PC-9 (cell line): ENCODE results near the gene PTPRD. TPM values are rescaled to one million over a fixed set of nuclear protein-coding genes. Genes with fewer than 3 reads are reported as not detected.

ENCODE experiments used
- BruUV-seq: library from RNA; stranded (reverse); fragments of 400-500 nt; replicated peaks from 2 replicates; lab custom pipeline; 2021; lab: Mats Ljungman, UMichigan
- CTCF ChIA-PET: fragments of 300-600 bp; sonication (Branson Sonifier 250); formaldehyde crosslinking; loops from one replicate; lab custom pipeline; 2022; ENCODE audit warnings: antibody characterized with exemption; lab: Charles Lee
- POLR2A ChIA-PET: fragments of 300-600 bp; sonication (Branson Sonifier 250); formaldehyde crosslinking; loops from one replicate; lab custom pipeline; 2022; ENCODE audit warnings: antibody characterized with exemption; ENCODE audit not compliant: unreplicated experiment; lab: Charles Lee
- DNase-seq, 2 experiments: peaks; one replicate each; pipeline versions ENCODE4 v3.0.0 to v3.0.0-alpha.2; 2015 to 2022; ENCODE audit warnings: mixed read lengths in 1 of 2
- H2AFZ ChIP-seq: fragments of 200-600 bp; sonication (generic); 2 replicates; pipeline ENCODE4 v1.8.1; 2017; ENCODE audit warnings: antibody characterized with exemption
- H3F3A ChIP-seq: fragments of 200-600 bp; sonication (generic); 2 replicates; pipeline ENCODE4 v1.8.1; 2017; ENCODE audit warnings: antibody characterized with exemption, mild to moderate bottlenecking, low read depth; ENCODE audit not compliant: insufficient read depth
- H3K27ac ChIP-seq: fragments of 200-600 bp; sonication (generic); 2 replicates; pipeline ENCODE4 v1.6.1; 2016; ENCODE audit warnings: mixed run types
- H3K27me3 ChIP-seq: fragments of 200-600 bp; sonication (generic); 2 replicates; pipeline ENCODE4 v1.6.1; 2016; ENCODE audit warnings: low read depth, mixed run types; ENCODE audit not compliant: insufficient read depth
- H3K36me3 ChIP-seq: fragments of 200-600 bp; sonication (generic); 2 replicates; pipeline ENCODE4 v1.6.1; 2016; ENCODE audit warnings: low read depth, mixed run types
- H3K4me1 ChIP-seq: fragments of 200-600 bp; sonication (generic); replicated peaks from 2 replicates; pipeline ENCODE4 v1.6.1; 2016; ENCODE audit warnings: mixed run types; ENCODE audit not compliant: insufficient read depth
- H3K4me2 ChIP-seq: fragments of 200-600 bp; sonication (generic); 2 replicates; pipeline ENCODE4 v1.6.1; 2017; ENCODE audit warnings: mixed run types
- H3K4me3 ChIP-seq: fragments of 200-600 bp; sonication (generic); 2 replicates; pipeline ENCODE4 v1.6.1; 2016; ENCODE audit warnings: mixed run types
- H3K79me2 ChIP-seq: fragments of 200-600 bp; sonication (generic); 2 replicates; pipeline ENCODE4 v1.6.1; 2017; ENCODE audit warnings: low read depth, mixed run types
- H3K9me2 ChIP-seq: fragments of 200-600 bp; sonication (generic); 2 replicates; pipeline ENCODE4 v1.8.1; 2017; ENCODE audit warnings: mild to moderate bottlenecking; ENCODE audit not compliant: insufficient read depth
- H3K9me3 ChIP-seq: fragments of 200-600 bp; sonication (generic); 2 replicates; pipeline ENCODE4 v1.8.1; 2016; ENCODE audit warnings: low read depth; ENCODE audit not compliant: insufficient read depth
- H4K20me1 ChIP-seq: fragments of 200-600 bp; sonication (generic); 2 replicates; pipeline ENCODE4 v1.8.1; 2017; ENCODE audit not compliant: insufficient read depth
- EZH2 ChIP-seq: fragments of 200-600 bp; sonication (generic); IDR thresholded peaks from 2 replicates; pipeline ENCODE4 v1.8.0; 2017; ENCODE audit warnings: antibody characterized with exemption, low read depth
- intact Hi-C: fragments of 100-400 bp; cut with micrococcal nuclease; formaldehyde crosslinking; loops from one replicate; pipeline ENCODE4 v1.10.0; 2022; ENCODE audit not compliant: unreplicated experiment
- total RNA-seq: library from RNA; stranded (reverse); gene quantifications from 2 replicates; pipeline ENCODE4 v1.2.3, GENCODE V29; 2021
- TF ChIP-seq, protein P1 (sequence below): fragments of 200-600 bp; sonication (generic); conservative IDR thresholded peaks from 2 replicates; pipeline ENCODE4 v1.6.1; 2017; ENCODE audit warnings: mixed run types, antibody characterized with exemption, mild to moderate bottlenecking, moderate library complexity

Gene PTPRD
- total RNA-seq, 1 experiment from 2014 or later: not detected

DNA sequence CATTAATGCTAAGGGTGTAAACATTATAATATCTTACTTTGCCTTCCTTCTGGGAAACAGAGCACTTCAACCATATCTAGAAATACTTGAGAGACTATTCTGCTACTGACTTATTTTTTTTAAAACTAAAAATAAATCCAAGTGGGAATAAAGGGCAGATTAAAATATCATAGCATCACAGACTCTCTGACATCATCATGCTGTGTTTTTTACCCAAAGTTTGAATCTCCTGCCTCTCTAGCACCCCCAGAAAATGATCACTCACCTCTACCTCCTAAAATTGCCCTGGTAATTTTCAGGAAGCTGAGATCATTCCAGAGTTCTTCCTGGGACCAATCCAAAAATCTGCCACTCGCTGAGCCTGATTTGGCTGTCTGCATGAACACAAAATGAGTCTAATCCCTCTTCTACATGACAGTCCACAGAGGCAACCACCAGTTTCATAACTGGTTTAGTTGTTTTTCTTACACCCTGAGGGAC is 1999.4 kb downstream of the PTPRD start:
- no peaks in the 10 kb centered on the region for H3K27me3 ChIP-seq
- no peaks in the 10 kb centered on the region for H4K20me1 ChIP-seq
- CTCF ChIA-PET: no interaction called here
- no peaks in the 10 kb centered on the region for H3K9me3 ChIP-seq
- H3K4me1 ChIP-seq: no peaks in the 10 kb centered on the region
- no peak for DNase-seq
- intact Hi-C loops: no loop called here
- H3K4me2 ChIP-seq: no peak overlapping the region
- no TSS peak for BruUV-seq
- H3K4me3 ChIP-seq: no peak overlapping the region
- H3K79me2 ChIP-seq: no peaks in the 10 kb centered on the region
- no peak for TF ChIP-seq EZH2
- H3K36me3 ChIP-seq: no peaks in the 10 kb centered on the region
- H2AFZ ChIP-seq: no peak overlapping the region
- POLR2A ChIA-PET: no interaction called here
- no peaks in the 10 kb centered on the region for H3F3A ChIP-seq
- H3K27ac ChIP-seq: no peak overlapping the region
- no peaks in the 10 kb centered on the region for H3K9me2 ChIP-seq

DNA sequence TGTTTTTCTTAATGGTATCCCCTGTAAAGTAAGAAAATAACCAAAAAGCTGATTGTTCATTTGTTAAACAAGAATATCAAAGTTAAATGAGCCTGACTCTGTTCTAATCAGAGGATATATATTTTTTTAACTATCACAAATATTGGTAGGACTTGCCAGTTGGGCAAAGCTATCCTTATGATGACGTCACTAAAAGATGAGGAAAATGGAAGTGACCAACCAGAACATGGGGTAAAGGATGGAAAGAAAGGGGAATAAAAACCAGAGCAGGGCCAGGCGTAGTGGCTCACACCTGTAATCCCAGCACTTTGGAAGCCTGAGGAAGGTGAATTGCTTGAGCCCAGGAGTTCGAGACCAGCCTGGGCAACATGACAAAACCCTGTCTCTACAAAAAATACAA is 2001.6 kb downstream of the PTPRD start:
- Histone ChIP-seq H4K20me1 (no peaks in the 10 kb centered on the region), H3K9me2 (no peaks in the 10 kb centered on the region), H3K36me3 (no peaks in the 10 kb centered on the region), H3K4me3 (no peak overlapping the region), H3K4me1 (no peaks in the 10 kb centered on the region), H2AFZ (no peak overlapping the region), H3K79me2 (no peaks in the 10 kb centered on the region), H3K4me2 (no peak overlapping the region), H3K9me3 (no peaks in the 10 kb centered on the region), H3K27me3 (no peaks in the 10 kb centered on the region), H3K27ac (no peak overlapping the region), H3F3A (no peaks in the 10 kb centered on the region)
- no TSS peak for BruUV-seq
- no peak for DNase-seq
- intact Hi-C loops: no loop called here
- TF ChIP-seq, protein P1, sequence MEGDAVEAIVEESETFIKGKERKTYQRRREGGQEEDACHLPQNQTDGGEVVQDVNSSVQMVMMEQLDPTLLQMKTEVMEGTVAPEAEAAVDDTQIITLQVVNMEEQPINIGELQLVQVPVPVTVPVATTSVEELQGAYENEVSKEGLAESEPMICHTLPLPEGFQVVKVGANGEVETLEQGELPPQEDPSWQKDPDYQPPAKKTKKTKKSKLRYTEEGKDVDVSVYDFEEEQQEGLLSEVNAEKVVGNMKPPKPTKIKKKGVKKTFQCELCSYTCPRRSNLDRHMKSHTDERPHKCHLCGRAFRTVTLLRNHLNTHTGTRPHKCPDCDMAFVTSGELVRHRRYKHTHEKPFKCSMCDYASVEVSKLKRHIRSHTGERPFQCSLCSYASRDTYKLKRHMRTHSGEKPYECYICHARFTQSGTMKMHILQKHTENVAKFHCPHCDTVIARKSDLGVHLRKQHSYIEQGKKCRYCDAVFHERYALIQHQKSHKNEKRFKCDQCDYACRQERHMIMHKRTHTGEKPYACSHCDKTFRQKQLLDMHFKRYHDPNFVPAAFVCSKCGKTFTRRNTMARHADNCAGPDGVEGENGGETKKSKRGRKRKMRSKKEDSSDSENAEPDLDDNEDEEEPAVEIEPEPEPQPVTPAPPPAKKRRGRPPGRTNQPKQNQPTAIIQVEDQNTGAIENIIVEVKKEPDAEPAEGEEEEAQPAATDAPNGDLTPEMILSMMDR: no peak
- no peak for TF ChIP-seq EZH2
- ChIA-PET POLR2A (no interaction called here), CTCF (no interaction called here)

DNA sequence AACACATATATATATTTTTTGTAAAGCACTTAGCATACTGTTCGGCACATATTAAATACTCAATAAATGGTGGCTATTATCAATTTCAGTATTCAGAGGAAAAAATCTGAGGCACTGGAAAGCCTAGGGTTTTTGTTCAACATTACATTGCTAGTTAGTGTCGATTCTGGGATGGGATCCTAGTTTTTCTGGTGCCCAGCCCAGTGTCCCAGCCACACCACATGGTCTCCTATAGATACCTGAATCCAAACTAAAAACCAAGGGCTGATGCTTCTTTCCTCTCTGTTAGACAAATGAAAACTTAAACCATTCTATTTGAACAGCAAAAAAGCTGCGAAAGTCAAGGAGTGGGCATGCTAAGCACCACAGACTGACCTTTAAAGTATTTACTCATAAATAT is 2002.5 kb downstream of the PTPRD start:
- intact Hi-C loops: no loop called here
- no peak for TF ChIP-seq EZH2
- TF ChIP-seq, protein P1: no peak
- Histone ChIP-seq H3K27ac (no peak overlapping the region), H3K27me3 (no peaks in the 10 kb centered on the region), H3K9me2 (no peaks in the 10 kb centered on the region), H3K4me2 (no peak overlapping the region), H3K36me3 (no peaks in the 10 kb centered on the region), H3K9me3 (no peaks in the 10 kb centered on the region), H3K4me3 (no peak overlapping the region), H2AFZ (no peak overlapping the region), H4K20me1 (no peaks in the 10 kb centered on the region), H3F3A (no peaks in the 10 kb centered on the region), H3K4me1 (no peaks in the 10 kb centered on the region), H3K79me2 (no peaks in the 10 kb centered on the region)
- no TSS peak for BruUV-seq
- no peak for DNase-seq
- CTCF ChIA-PET: no interaction called here
- POLR2A ChIA-PET: no interaction called here

DNA sequence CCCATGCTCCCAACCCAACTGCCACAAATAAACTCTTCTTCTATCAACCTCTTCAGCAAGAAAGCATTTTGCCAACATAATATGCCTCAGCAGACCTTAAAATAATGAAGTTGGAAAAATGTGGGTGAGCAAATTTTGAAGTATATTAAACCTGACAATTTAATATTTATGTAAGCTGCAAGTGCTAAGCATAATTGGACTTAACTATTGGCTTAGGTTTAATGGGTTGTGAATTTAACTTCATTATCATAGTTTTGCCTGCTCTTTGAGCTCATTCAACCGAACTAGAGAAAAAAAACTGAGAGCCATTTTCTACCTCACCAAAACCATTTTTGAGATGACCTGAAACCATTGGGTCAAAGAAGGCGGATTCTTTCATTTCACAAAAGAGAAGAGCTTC is 2007.7 kb downstream of the PTPRD start:
- Histone ChIP-seq H3K9me3 (no peaks in the 10 kb centered on the region), H3K4me1 (no peaks in the 10 kb centered on the region)
- CTCF ChIA-PET: no interaction called here

More for the DNA sequence above, 2007.7 kb downstream of the PTPRD start:
- POLR2A ChIA-PET: no interaction called here
- no peaks in the 10 kb centered on the region for H3K9me2 ChIP-seq
- H3K79me2 ChIP-seq: no peaks in the 10 kb centered on the region
- no peaks in the 10 kb centered on the region for H3F3A ChIP-seq
- H3K27ac ChIP-seq: no peak overlapping the region
- no peak for TF ChIP-seq EZH2
- TF ChIP-seq, protein P1: no peak
- H3K36me3 ChIP-seq: no peaks in the 10 kb centered on the region
- intact Hi-C loops: no loop called here
- H2AFZ ChIP-seq: no peak overlapping the region
- no peaks in the 10 kb centered on the region for H3K27me3 ChIP-seq
- H4K20me1 ChIP-seq: no peaks in the 10 kb centered on the region
- H3K4me3 ChIP-seq: no peak overlapping the region
- no TSS peak for BruUV-seq
- H3K4me2 ChIP-seq: no peak overlapping the region
- DNase-seq: no peak
